GM06990 (cell line): ENCODE data around the gene ZNF117.
"Not testable (repeated sequence)": the region's sequence is repeated elsewhere in the genome, so short reads cannot be mapped to it uniquely, and the experiment has no call there.

Experiments used
- DNase-seq: peaks from one replicate; pipeline ENCODE4 v3.0.0-alpha.2; 2011; ENCODE audit not compliant: insufficient read length; ENCODE audit errors: extremely low read depth
- H3K27me3 ChIP-seq: replicated peaks from 2 replicates; pipeline ENCODE4 v1.6.0; 2011; ENCODE audit warnings: low read length; ENCODE audit not compliant: control insufficient read depth, insufficient read depth
- H3K36me3 ChIP-seq: 2 replicates; pipeline ENCODE4 v1.5.1; 2011; ENCODE audit warnings: low read length; ENCODE audit not compliant: control insufficient read depth, insufficient read depth
- H3K4me3 ChIP-seq: replicated peaks from 2 replicates; pipeline ENCODE4 v1.5.1; 2011; ENCODE audit warnings: low read depth, mild to moderate bottlenecking, control low read depth, low read length
- TF ChIP-seq, protein P1 (sequence below): IDR thresholded peaks from 2 replicates; pipeline ENCODE4 v1.5.1; 2011; ENCODE audit warnings: low read length, control low read depth, mild to moderate bottlenecking, inconsistent platforms; ENCODE audit not compliant: insufficient read depth, poor library complexity, severe bottlenecking

Gene ZNF117

DNA sequence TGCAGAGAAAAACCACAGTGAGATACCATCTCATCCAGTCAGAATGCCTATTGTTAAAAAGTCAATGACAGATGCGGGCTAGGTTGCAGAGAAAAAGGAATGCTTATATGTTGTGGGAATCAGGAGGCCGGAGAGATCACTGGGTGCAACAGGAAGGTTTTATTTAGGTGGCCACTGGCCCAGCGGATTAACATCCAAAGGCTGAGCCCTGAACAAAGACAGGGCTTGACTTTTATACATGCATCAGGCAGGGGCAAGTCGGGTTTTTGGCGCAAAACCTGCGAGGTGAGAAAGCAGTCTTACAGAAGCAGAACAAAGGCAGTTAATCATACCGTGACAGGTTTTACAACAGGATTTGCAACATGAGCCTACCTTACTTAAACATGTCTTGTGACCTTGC is 620 bp downstream of the ZNF117 start:
- no peak for DNase-seq

DNA sequence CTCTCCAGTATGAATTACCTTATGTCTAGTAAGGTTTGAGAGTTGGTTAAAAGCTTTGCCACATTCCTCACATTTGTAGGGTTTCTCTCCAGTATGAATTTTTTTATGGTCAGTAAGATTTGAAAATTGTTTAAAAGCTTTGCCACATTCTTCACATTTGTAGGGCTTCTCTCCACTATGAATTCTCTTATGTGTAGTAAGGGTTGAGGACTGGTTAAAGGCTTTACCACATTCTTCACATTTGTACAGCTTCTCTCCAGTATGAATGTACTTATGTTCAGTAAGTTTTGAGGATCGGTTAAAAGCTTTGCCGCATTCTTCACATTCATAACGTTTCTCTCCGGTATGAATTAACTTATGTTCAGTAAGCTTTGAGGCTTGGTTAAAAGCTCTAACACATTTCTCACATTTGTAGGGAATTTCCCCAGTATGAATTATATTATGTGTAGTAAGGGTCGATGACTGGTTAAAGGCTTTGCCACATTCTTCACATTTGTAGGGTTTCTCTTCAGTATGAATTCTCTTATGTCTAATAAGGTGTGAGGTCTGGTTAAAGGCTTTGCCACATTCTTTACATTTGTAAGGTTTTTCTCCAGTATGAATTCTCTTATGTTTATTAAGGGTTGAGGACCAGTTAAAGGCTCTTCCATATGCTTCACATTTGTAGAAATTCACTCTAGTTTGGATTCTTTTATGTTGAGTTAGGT is 12.2 kb downstream of the ZNF117 start:
- peaks cover 3% of the 10 kb centered on the region for H3K36me3 ChIP-seq
- H3K4me3 ChIP-seq: no peak overlapping the region
- TF ChIP-seq, protein P1, sequence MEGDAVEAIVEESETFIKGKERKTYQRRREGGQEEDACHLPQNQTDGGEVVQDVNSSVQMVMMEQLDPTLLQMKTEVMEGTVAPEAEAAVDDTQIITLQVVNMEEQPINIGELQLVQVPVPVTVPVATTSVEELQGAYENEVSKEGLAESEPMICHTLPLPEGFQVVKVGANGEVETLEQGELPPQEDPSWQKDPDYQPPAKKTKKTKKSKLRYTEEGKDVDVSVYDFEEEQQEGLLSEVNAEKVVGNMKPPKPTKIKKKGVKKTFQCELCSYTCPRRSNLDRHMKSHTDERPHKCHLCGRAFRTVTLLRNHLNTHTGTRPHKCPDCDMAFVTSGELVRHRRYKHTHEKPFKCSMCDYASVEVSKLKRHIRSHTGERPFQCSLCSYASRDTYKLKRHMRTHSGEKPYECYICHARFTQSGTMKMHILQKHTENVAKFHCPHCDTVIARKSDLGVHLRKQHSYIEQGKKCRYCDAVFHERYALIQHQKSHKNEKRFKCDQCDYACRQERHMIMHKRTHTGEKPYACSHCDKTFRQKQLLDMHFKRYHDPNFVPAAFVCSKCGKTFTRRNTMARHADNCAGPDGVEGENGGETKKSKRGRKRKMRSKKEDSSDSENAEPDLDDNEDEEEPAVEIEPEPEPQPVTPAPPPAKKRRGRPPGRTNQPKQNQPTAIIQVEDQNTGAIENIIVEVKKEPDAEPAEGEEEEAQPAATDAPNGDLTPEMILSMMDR: no peak
- no peaks in the 10 kb centered on the region for H3K27me3 ChIP-seq
- DNase-seq: no peak

More for the DNA sequence above, 620 bp downstream of the ZNF117 start:
- TF ChIP-seq, protein P1: no peak
- Histone ChIP-seq H3K4me3 (no peak overlapping the region), H3K27me3 (no peaks in the 10 kb centered on the region), H3K36me3 (peaks cover 2% of the 10 kb centered on the region)

DNA sequence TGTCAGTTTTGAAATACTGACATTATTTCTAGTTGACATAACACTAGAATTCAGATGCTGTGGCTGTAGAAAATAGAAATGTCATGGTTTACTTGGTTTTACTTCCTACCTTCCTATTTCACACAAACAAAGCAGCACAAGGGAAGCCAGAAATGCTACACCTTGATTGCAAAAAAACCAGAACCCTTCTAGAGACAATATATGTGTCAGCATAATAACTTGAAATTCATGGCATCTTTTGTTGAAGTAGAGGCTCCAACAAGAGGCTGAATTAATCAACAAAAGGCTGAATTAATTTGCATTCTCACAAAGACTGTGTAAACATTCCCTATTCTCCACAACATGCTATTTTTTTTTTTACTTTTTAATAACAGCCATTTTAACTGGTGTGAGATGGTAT is 25.2 kb downstream of the ZNF117 start:
- H3K27me3 ChIP-seq: no peaks in the 10 kb centered on the region
- H3K4me3 ChIP-seq: no peak overlapping the region
- TF ChIP-seq, protein P1: no peak
- DNase-seq: no peak
- H3K36me3 ChIP-seq: no peaks in the 10 kb centered on the region

DNA sequence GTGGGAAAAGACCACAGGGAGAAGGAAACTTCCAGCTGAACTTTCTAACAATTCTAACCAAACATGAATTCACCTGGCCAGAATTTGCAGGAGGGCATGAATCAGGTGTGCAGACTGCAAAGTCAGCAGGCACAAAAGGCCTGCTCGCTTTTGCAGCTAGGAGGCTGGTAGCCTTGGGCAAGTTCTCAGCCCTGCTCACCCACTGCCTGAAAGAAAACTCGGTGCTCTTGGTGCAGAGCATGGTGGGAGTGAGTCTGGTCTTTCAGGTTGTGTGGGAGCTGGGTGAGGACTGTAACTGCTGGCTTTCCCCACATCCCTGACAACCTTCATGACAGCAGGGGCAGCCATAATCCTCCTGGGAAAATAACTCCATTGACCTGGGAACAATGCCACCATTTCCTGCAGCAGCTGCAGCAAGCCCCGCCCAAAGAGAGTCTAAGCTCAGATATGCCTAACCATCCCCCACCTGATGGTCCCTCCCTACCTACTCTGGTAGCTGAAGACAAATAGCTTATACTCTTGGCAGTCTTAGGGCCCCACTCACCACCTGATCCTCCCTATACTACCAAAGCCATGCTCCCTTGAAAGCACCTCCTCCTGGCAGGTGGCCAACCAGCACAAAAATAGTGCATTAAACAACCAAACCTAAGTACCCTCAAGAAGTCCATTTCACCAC is 31.6 kb downstream of the ZNF117 start:
- Histone ChIP-seq H3K4me3 (no peak overlapping the region), H3K36me3 (no peaks in the 10 kb centered on the region), H3K27me3 (no peaks in the 10 kb centered on the region)
- TF ChIP-seq, protein P1: no peak
- DNase-seq: no peak

DNA sequence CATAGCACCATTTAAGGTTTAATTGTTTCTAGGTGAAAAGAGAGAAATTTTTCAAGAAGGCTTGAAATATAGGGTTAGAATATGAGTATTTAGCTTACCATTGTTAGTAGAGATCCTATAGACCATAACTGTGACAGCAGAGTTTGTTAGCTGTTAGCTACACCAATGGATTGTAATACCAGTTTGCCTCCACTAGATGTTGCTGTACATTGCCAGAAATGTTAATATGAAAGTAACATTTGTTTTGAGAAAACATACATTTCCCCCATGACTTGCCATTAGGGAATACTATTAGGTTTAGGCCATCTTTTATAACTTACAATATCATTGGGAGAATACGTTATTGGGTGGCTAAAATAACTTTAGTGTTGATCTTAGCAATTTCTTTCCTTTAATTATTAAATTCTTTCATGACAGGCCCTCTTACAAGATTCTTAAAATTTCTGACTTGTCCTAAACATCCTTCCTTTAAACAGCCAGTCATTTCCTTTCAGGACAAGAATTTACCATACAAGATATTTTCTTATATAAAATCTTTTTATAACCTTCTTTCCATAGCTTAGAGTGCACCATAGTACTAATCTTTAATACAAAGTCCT is 39.5 kb downstream of the ZNF117 start:
- Histone ChIP-seq H3K36me3 (no peaks in the 10 kb centered on the region), H3K27me3 (no peaks in the 10 kb centered on the region), H3K4me3 (no peak overlapping the region)
- DNase-seq: no peak
- TF ChIP-seq, protein P1: peak; percentile 67

DNA sequence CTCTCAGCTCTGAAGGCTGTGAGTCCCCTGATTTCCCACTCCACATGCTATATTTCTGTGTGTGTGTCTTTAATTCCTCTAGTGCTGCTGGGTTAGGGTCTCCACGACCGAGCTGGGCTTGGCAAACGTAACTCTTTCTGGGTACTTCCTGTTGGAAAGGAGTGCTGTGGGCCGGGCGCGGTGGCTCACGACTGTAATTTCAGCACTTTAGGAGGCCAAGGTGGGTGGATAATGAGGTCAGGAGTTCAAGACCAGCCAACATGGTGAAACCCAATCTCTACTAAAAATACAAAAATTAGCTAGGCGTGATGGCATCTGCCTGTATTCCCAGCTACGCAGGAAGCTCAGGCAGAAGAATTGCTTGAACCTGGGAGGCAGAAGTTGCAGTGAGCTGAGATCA is 40.2 kb downstream of the ZNF117 start:
- not testable (repeated sequence) for H3K4me3 ChIP-seq, H3K27me3 ChIP-seq, H3K36me3 ChIP-seq, DNase-seq

DNA sequence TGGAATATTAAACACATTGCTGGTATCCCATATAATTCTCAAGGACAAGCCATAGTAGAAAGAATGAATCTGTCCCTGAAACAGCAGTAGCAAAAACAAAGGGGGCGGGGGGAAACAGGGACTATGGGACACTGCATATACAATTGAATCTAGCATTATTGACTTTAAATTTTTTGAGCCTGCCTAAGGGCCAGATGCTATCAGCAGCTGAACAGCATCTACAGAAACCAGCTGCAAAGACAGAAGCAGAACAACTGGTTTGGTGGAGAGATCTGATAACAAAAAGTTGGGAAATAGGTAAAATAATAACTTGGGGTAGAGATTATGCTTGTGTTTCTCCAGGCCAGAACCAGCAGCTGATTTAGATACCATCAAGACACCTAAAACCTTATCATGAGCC is 42.1 kb downstream of the ZNF117 start:
- not testable (repeated sequence) for H3K27me3 ChIP-seq, H3K4me3 ChIP-seq, DNase-seq, H3K36me3 ChIP-seq
